ENCODE data around the gene TRIM24. TPM values are rescaled to one million over a fixed set of nuclear protein-coding genes. Genes with fewer than 3 reads are reported as not detected.

Gene TRIM24
- total and polyA plus RNA-seq, 4 donors: 7.5 to 19.7 (median 11.2) TPM

DNA sequence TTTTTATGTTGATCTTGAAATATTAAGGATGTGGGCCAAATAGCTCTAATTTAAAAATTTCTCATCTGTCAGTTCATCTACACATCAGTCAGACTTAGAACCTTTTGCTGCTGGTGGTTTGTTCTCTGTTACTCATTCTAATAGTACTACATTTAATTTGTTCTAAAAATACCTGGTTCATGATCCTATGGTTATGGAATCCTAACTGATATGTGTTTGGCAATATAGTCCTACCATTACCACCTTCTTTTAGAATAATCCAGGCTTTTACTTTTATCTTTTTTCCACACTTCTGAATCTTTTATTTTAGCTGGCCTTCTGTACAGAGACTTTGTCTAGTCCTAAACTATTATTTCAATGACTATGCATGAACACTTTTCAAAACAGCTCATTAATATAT lies 124.2 kb downstream of the TRIM24 start (continued):
- TF ChIP-seq, protein P1, sequence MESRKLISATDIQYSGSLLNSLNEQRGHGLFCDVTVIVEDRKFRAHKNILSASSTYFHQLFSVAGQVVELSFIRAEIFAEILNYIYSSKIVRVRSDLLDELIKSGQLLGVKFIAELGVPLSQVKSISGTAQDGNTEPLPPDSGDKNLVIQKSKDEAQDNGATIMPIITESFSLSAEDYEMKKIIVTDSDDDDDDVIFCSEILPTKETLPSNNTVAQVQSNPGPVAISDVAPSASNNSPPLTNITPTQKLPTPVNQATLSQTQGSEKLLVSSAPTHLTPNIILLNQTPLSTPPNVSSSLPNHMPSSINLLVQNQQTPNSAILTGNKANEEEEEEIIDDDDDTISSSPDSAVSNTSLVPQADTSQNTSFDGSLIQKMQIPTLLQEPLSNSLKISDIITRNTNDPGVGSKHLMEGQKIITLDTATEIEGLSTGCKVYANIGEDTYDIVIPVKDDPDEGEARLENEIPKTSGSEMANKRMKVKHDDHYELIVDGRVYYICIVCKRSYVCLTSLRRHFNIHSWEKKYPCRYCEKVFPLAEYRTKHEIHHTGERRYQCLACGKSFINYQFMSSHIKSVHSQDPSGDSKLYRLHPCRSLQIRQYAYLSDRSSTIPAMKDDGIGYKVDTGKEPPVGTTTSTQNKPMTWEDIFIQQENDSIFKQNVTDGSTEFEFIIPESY (IDR thresholded peaks at IDR 0.05): no peak

DNA sequence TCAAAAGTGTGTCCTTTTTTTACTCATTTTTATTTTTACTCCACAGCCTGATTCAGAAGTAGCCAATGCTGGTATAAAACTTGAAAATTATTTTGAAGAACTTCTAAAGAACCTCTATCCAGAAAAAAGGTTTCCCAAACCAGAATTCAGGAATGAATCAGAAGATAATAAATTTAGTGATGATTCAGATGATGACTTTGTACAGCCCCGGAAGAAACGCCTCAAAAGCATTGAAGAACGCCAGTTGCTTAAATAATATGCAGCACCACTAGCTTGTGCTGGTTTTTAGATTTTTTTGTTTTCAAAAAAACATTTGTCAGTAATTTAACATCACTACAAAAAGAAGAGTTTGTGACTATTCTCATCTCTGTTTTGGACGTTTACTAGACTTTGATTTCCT lies 124.6 kb downstream of the TRIM24 start:
- Histone ChIP-seq H3K36me3 (ENCODE audit: control insufficient read depth in 4 of 4, insufficient read depth in 3 of 4, low read depth in 1 of 4, low read length in 3 of 4) (peaks cover 2 to 54% (median 36%) of the 10 kb centered on the region in 4 donors), H3K27ac (ENCODE audit: low read depth in 1 of 2, low read length in 2 of 2) (no peak overlapping the region), H3K9me3 (ENCODE audit: control insufficient read depth in 4 of 4, low read length in 3 of 4) (no peaks in the 10 kb centered on the region), H3K9ac (ENCODE audit: low read depth in 1 of 2, low read length in 2 of 2) (no peak overlapping the region), H3K4me3 (ENCODE audit: low read depth in 1 of 3, low read length in 3 of 3) (no peak overlapping the region), H3K27me3 (ENCODE audit: control insufficient read depth in 4 of 4, insufficient read depth in 4 of 4, low read length in 3 of 4) (no peaks in the 10 kb centered on the region), H3K4me1 (ENCODE audit: control insufficient read depth in 4 of 4, insufficient read depth in 4 of 4, low read length in 3 of 4) (no peaks in the 10 kb centered on the region)
- DNase-seq (ENCODE audit: low spot score): no peak
- WGBS: 92% methylated on average over 4 of the region's 4 CpGs
- TF ChIP-seq, protein P2, sequence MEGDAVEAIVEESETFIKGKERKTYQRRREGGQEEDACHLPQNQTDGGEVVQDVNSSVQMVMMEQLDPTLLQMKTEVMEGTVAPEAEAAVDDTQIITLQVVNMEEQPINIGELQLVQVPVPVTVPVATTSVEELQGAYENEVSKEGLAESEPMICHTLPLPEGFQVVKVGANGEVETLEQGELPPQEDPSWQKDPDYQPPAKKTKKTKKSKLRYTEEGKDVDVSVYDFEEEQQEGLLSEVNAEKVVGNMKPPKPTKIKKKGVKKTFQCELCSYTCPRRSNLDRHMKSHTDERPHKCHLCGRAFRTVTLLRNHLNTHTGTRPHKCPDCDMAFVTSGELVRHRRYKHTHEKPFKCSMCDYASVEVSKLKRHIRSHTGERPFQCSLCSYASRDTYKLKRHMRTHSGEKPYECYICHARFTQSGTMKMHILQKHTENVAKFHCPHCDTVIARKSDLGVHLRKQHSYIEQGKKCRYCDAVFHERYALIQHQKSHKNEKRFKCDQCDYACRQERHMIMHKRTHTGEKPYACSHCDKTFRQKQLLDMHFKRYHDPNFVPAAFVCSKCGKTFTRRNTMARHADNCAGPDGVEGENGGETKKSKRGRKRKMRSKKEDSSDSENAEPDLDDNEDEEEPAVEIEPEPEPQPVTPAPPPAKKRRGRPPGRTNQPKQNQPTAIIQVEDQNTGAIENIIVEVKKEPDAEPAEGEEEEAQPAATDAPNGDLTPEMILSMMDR (IDR thresholded peaks at IDR 0.05; ENCODE audit: low read depth, low read length, missing input control): no peak
- TF ChIP-seq FOXA1 (IDR thresholded peaks at IDR 0.05): no peak
- no peak for TF ChIP-seq GABPA (IDR thresholded peaks at IDR 0.05 in 1 of 2, conservative IDR thresholded peaks at IDR 0.05 in 1 of 2)
- TF ChIP-seq HNF4G (IDR thresholded peaks at IDR 0.05): no peak
- TF ChIP-seq, protein P3, sequence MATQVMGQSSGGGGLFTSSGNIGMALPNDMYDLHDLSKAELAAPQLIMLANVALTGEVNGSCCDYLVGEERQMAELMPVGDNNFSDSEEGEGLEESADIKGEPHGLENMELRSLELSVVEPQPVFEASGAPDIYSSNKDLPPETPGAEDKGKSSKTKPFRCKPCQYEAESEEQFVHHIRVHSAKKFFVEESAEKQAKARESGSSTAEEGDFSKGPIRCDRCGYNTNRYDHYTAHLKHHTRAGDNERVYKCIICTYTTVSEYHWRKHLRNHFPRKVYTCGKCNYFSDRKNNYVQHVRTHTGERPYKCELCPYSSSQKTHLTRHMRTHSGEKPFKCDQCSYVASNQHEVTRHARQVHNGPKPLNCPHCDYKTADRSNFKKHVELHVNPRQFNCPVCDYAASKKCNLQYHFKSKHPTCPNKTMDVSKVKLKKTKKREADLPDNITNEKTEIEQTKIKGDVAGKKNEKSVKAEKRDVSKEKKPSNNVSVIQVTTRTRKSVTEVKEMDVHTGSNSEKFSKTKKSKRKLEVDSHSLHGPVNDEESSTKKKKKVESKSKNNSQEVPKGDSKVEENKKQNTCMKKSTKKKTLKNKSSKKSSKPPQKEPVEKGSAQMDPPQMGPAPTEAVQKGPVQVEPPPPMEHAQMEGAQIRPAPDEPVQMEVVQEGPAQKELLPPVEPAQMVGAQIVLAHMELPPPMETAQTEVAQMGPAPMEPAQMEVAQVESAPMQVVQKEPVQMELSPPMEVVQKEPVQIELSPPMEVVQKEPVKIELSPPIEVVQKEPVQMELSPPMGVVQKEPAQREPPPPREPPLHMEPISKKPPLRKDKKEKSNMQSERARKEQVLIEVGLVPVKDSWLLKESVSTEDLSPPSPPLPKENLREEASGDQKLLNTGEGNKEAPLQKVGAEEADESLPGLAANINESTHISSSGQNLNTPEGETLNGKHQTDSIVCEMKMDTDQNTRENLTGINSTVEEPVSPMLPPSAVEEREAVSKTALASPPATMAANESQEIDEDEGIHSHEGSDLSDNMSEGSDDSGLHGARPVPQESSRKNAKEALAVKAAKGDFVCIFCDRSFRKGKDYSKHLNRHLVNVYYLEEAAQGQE (IDR thresholded peaks at IDR 0.05): no peak
- TF ChIP-seq RXRA (IDR thresholded peaks at IDR 0.05): no peak
- no peak for TF ChIP-seq FOXA2 (IDR thresholded peaks at IDR 0.05)
- no peak for TF ChIP-seq NR2F2 (IDR thresholded peaks at IDR 0.05)
- TF ChIP-seq JUND (IDR thresholded peaks at IDR 0.05): no peak
- TF ChIP-seq RAD21 (IDR thresholded peaks at IDR 0.05): no peak

DNA sequence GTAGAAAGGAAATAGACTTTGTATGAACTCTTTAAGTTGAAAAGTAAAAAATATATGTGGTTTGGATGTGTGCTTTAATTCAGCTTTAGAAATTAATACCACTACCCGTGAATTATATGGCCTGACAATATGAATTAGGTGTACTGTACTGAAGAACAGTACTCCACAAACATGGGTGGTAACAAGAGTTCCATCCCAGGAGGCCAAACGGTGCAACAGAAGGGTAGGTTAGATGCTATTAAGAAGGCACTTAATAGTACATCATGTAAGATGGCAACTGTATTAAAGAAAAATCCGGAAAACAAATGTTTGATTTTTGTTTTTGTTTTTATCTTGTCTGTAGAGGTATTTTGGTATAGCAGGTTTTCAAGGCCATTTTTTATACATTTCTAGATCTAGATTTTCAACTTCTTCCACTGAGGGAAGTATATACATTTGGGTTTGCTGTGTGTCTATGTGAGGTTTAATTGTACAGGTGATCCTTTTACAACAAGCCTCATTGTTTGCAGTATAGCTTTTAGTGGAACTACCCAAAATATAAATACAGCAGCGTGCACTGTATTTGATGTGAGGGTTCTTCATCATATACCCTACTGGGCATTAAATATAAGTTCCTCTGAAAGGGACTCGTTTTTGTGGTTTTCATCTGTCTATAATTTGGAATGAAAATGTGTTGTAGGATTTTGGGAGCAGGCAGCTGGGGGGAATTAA lies 125.4 kb downstream of the TRIM24 start:
- WGBS: 94% methylated on average over 5 of the region's 5 CpGs
- H3K4me3 ChIP-seq (ENCODE audit: low read depth in 1 of 3, low read length in 3 of 3): no peak overlapping the region
- no peak for DNase-seq (ENCODE audit: low spot score)
- H3K36me3 ChIP-seq (ENCODE audit: control insufficient read depth in 4 of 4, insufficient read depth in 3 of 4, low read depth in 1 of 4, low read length in 3 of 4): peaks cover 2 to 47% (median 29%) of the 10 kb centered on the region in 4 donors
- H3K9me3 ChIP-seq (ENCODE audit: control insufficient read depth in 4 of 4, low read length in 3 of 4): no peaks in the 10 kb centered on the region
- H3K4me1 ChIP-seq (ENCODE audit: control insufficient read depth in 4 of 4, insufficient read depth in 4 of 4, low read length in 3 of 4): no peaks in the 10 kb centered on the region
- no peak overlapping the region for H3K9ac ChIP-seq (ENCODE audit: low read depth in 1 of 2, low read length in 2 of 2)
- no peaks in the 10 kb centered on the region for H3K27me3 ChIP-seq (ENCODE audit: control insufficient read depth in 4 of 4, insufficient read depth in 4 of 4, low read length in 3 of 4)
- no peak overlapping the region for H3K27ac ChIP-seq (ENCODE audit: low read depth in 1 of 2, low read length in 2 of 2)
- TF ChIP-seq HNF4G (IDR thresholded peaks at IDR 0.05) (no peak), HNF4A (conservative IDR thresholded peaks at IDR 0.05) (no peak), FOXA1 (IDR thresholded peaks at IDR 0.05) (no peak), TAF1 (conservative IDR thresholded peaks at IDR 0.05) (no peak), EGR1 (IDR thresholded peaks at IDR 0.05; ENCODE audit: low read depth in 2 of 2) (no peak), YY1 (IDR thresholded peaks at IDR 0.05) (no peak), JUND (IDR thresholded peaks at IDR 0.05) (no peak), RXRA (IDR thresholded peaks at IDR 0.05) (no peak)
- TF ChIP-seq, protein P2 (IDR thresholded peaks at IDR 0.05; ENCODE audit: low read depth, low read length, missing input control): no peak
- TF ChIP-seq, protein P4, sequence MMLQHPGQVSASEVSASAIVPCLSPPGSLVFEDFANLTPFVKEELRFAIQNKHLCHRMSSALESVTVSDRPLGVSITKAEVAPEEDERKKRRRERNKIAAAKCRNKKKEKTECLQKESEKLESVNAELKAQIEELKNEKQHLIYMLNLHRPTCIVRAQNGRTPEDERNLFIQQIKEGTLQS (IDR thresholded peaks at IDR 0.05): no peak

Measured in liver (tissue), 9 donors.